Activated CD4-positive, alpha-beta T cell treated with anti-CD3 and anti-CD28 coated beads, Interleukin-2, amount 50 U/mL, for 4 hours (primary cell): Measurements from ENCODE around the gene BTNL9.
"Not testable (repeated sequence)": the region's sequence is repeated elsewhere in the genome, so short reads cannot be mapped to it uniquely, and the experiment has no call there.

Experiments used
- DNase-seq, 2 experiments: peaks; one replicate each; pipeline ENCODE4 v3.0.0-alpha.2; 2020

Gene BTNL9

GRCh38 chr5:181062631-181063030 is 22.6 kb downstream of the BTNL9 start:
- no peak for DNase-seq

GRCh38 chr5:181063514-181063913 is 23.4 kb downstream of the BTNL9 start:
- no peak for DNase-seq

- DNase-seq = no peak
Measured at GRCh38 chr5:181064987-181065386, 24.9 kb downstream of the BTNL9 start.

- no peak for DNase-seq
Measured at GRCh38 chr5:181069767-181070491, 29.9 kb downstream of the BTNL9 start.

- no peak for DNase-seq
Measured at GRCh38 chr5:181070523-181070922, 30.5 kb downstream of the BTNL9 start.

GRCh38 chr5:181071257-181071656 is 31.2 kb downstream of the BTNL9 start:
- DNase-seq = no peak

- no peak for DNase-seq
Measured at GRCh38 chr5:181076920-181077319, 36.9 kb downstream of the BTNL9 start.

GRCh38 chr5:181081989-181082388 is 41.9 kb downstream of the BTNL9 start:
- no peak for DNase-seq

- no peak for DNase-seq
Measured at GRCh38 chr5:181084621-181085195, 44.6 kb downstream of the BTNL9 start.

GRCh38 chr5:181086026-181086883 is 46.2 kb downstream of the BTNL9 start:
- DNase-seq = no peak

- DNase-seq = no peak
Measured at GRCh38 chr5:181086884-181087205, 46.8 kb downstream of the BTNL9 start.

GRCh38 chr5:181087309-181087708 is 47.2 kb downstream of the BTNL9 start:
- no peak for DNase-seq

- no peak for DNase-seq
Measured at GRCh38 chr5:181088289-181088688, 48.2 kb downstream of the BTNL9 start.

- DNase-seq = no peak
Measured at GRCh38 chr5:181092428-181092827, 52.4 kb downstream of the BTNL9 start.

GRCh38 chr5:181095162-181095561 is 55.1 kb downstream of the BTNL9 start:
- DNase-seq = not testable (repeated sequence)

- not testable (repeated sequence) for DNase-seq
Measured at GRCh38 chr5:181096721-181097382, 56.8 kb downstream of the BTNL9 start.

- not testable (repeated sequence) for DNase-seq
Measured at GRCh38 chr5:181097383-181097753, 57.3 kb downstream of the BTNL9 start.

- not testable (repeated sequence) for DNase-seq
Measured at GRCh38 chr5:181097759-181098491, 57.9 kb downstream of the BTNL9 start.

- DNase-seq = no peak
Measured at GRCh38 chr5:181098762-181099601, 58.9 kb downstream of the BTNL9 start.

- DNase-seq = no peak
Measured at GRCh38 chr5:181099602-181100086, 59.6 kb downstream of the BTNL9 start.

- no peak for DNase-seq
Measured at GRCh38 chr5:181100121-181100875, 60.2 kb downstream of the BTNL9 start.
